IMR-90 (cell line): Measurements from ENCODE around the gene RCN1. TPM values are rescaled to one million over a fixed set of nuclear protein-coding genes. Genes with fewer than 3 reads are reported as not detected.
A peak's percentile ranks its signal among the peaks of the same experiment; 100 is the strongest.

Source experiments
- ATAC-seq: fragments of 200-7000 bp; cut with Tn5 transposase; 2 replicates; pipeline ENCODE4 v1.9.1; 2020; ENCODE audit warnings: low read depth, mild to moderate bottlenecking, moderate library complexity
- BruUV-seq: library from RNA; stranded (reverse); fragments of 400-500 nt; replicated peaks from 2 replicates; lab custom pipeline; 2021; lab: Mats Ljungman, UMichigan
- CTCF ChIA-PET: fragments of 300-600 bp; formaldehyde crosslinking; extraction: SDS; loops from one replicate; lab custom pipeline; 2021; ENCODE audit warnings: antibody characterized with exemption; lab: Yijun Ruan, JAX
- POLR2A ChIA-PET: fragments of 300-600 bp; sonication (Branson Sonifier 250); formaldehyde crosslinking; loops from one replicate; lab custom pipeline; 2022; ENCODE audit warnings: antibody characterized with exemption; ENCODE audit not compliant: unreplicated experiment; lab: Charles Lee
- DNase-seq: peaks from one replicate; pipeline ENCODE4 v3.0.0; 2013
- H2AFZ ChIP-seq: replicated peaks from 2 replicates; pipeline ENCODE3; 2013; ENCODE audit warnings: low read length, mild to moderate bottlenecking; ENCODE audit not compliant: poor library complexity
- H2AK5ac ChIP-seq: 2 replicates; pipeline ENCODE4 v1.6.1; 2013; ENCODE audit warnings: low read depth, low read length, inconsistent platforms
- H2AK9ac ChIP-seq: replicated peaks from 2 replicates; pipeline ENCODE3; 2013; ENCODE audit warnings: mild to moderate bottlenecking, low read depth, low read length, moderate library complexity; ENCODE audit not compliant: poor library complexity
- H2BK120ac ChIP-seq: 2 replicates; pipeline ENCODE4 v1.6.1; 2013; ENCODE audit warnings: low read depth, low read length, inconsistent platforms
- H2BK15ac ChIP-seq: 3 replicates; pipeline ENCODE4 v1.6.1; 2013; ENCODE audit warnings: low read depth, low read length, inconsistent platforms
- H2BK20ac ChIP-seq: 2 replicates; pipeline ENCODE4 v1.6.1; 2013; ENCODE audit warnings: low read depth, mild to moderate bottlenecking, inconsistent platforms, low read length, moderate library complexity
- H2BK5ac ChIP-seq: 2 replicates; pipeline ENCODE4 v1.6.1; 2013; ENCODE audit warnings: mild to moderate bottlenecking, low read depth, low read length, inconsistent platforms; ENCODE audit not compliant: poor library complexity, severe bottlenecking
- H3K14ac ChIP-seq: replicated peaks from 2 replicates; pipeline ENCODE4 v1.6.1; 2013; ENCODE audit warnings: low read depth, low read length, inconsistent platforms
- H3K18ac ChIP-seq: 2 replicates; pipeline ENCODE4 v1.6.1; 2013; ENCODE audit warnings: low read depth, low read length, control low read depth
- H3K23ac ChIP-seq: 2 replicates; pipeline ENCODE4 v1.6.1; 2013; ENCODE audit warnings: low read depth, low read length, inconsistent platforms
- H3K27ac ChIP-seq: 2 replicates; pipeline ENCODE4 v1.5.1; 2013; ENCODE audit warnings: mild to moderate bottlenecking, control low read depth, low read length; ENCODE audit not compliant: insufficient read depth
- H3K27me3 ChIP-seq: 2 replicates; pipeline ENCODE4 v1.6.1; 2013; ENCODE audit warnings: low read length; ENCODE audit not compliant: control insufficient read depth, insufficient read depth
- H3K36me3 ChIP-seq: 2 replicates; pipeline ENCODE4 v1.6.1; 2013; ENCODE audit warnings: low read length, mixed read lengths; ENCODE audit not compliant: control insufficient read depth, insufficient read depth
- H3K4ac ChIP-seq: 2 replicates; pipeline ENCODE4 v1.6.1; 2013; ENCODE audit warnings: low read depth, low read length, inconsistent platforms
- H3K4me1 ChIP-seq: 2 replicates; pipeline ENCODE4 v1.6.1; 2013; ENCODE audit warnings: low read length, mixed read lengths; ENCODE audit not compliant: control insufficient read depth, insufficient read depth
- H3K4me2 ChIP-seq: 2 replicates; pipeline ENCODE4 v1.6.1; 2013; ENCODE audit warnings: low read depth, mild to moderate bottlenecking, control low read depth, low read length, moderate library complexity
- H3K4me3 ChIP-seq: 2 replicates; pipeline ENCODE4 v1.5.1; 2013; ENCODE audit warnings: low read depth, mild to moderate bottlenecking, control low read depth, low read length, moderate library complexity; ENCODE audit not compliant: insufficient read depth
- H3K56ac ChIP-seq: 2 replicates; pipeline ENCODE4 v1.6.1; 2013; ENCODE audit warnings: low read length, inconsistent platforms; ENCODE audit not compliant: insufficient read depth; ENCODE audit errors: extremely low read depth
- H3K79me1 ChIP-seq, 2 experiments: 2 replicates each; pipeline ENCODE4 v1.6.1; 2013; ENCODE audit warnings: low read length in 2 of 2, inconsistent platforms in 1 of 2, low read depth in 1 of 2
- H3K9ac ChIP-seq: 2 replicates; pipeline ENCODE4 v1.6.1; 2013; ENCODE audit warnings: low read depth, low read length, control low read depth
- H3K9me1 ChIP-seq: 2 replicates; pipeline ENCODE4 v1.6.1; 2013; ENCODE audit warnings: low read length, inconsistent platforms; ENCODE audit not compliant: insufficient read depth
- H3K9me3 ChIP-seq: 2 replicates; pipeline ENCODE4 v1.6.1; 2013; ENCODE audit warnings: low read length; ENCODE audit not compliant: control insufficient read depth, insufficient read depth
- H4K20me1 ChIP-seq: 2 replicates; pipeline ENCODE4 v1.6.1; 2013; ENCODE audit warnings: low read length, inconsistent platforms; ENCODE audit not compliant: insufficient read depth
- H4K5ac ChIP-seq: 2 replicates; pipeline ENCODE4 v1.6.1; 2013; ENCODE audit warnings: mild to moderate bottlenecking, low read depth, low read length, control low read depth
- H4K8ac ChIP-seq, 2 experiments: 2 replicates each; pipeline ENCODE4 v1.6.1; 2013; ENCODE audit warnings: low read depth in 2 of 2, low read length in 2 of 2, control low read depth in 1 of 2, inconsistent platforms in 1 of 2
- H4K91ac ChIP-seq: 2 replicates; pipeline ENCODE4 v1.6.1; 2013; ENCODE audit warnings: low read depth, low read length, inconsistent platforms; ENCODE audit not compliant: insufficient read depth
- RAD21 ChIP-seq: IDR thresholded peaks from 2 replicates; pipeline ENCODE4 v1.6.1; 2012; ENCODE audit warnings: low read length, improper control_type of control experiment
- RFX5 ChIP-seq: IDR thresholded peaks from 2 replicates; pipeline ENCODE4 v1.8.0; 2012; ENCODE audit warnings: low read depth, mild to moderate bottlenecking, low read length, moderate library complexity
- WGBS, 2 experiments: methylation state at CpG; one replicate each; pipeline versions ENCODE4 v1.1.5 to v1.1.7; 2013; ENCODE audit warnings: missing lambda C conversion rate in 2 of 2; ENCODE audit not compliant: insufficient read length in 1 of 2; ENCODE audit errors: extremely low coverage in 2 of 2; 5-methylcytosine and 5-hydroxymethylcytosine counted together
- dilution Hi-C: fragments of 300-500 bp; cut with HindIII; formaldehyde crosslinking; loops from one replicate; pipeline ENCODE4 v1.14.3; 2018; ENCODE audit warnings: low sequenced_read_pairs; ENCODE audit not compliant: unreplicated experiment
- in situ Hi-C: fragments of 300-500 bp; cut with MboI; formaldehyde crosslinking; loops from 3 replicates; pipeline ENCODE4 v1.14.3; 2019; ENCODE audit warnings: low sequenced_read_pairs, inconsistent platforms, mixed read lengths
- intact Hi-C: fragments of 100-400 bp; cut with micrococcal nuclease; formaldehyde crosslinking; loops from 2 replicates; pipeline ENCODE4 v1.10.0; 2022
- microRNA-seq, 2 experiments: library from miRNA; stranded (forward) in 1 of 2; unstranded in 1 of 2; fragments of 10-50 nt in 1 of 2; fragments of <30 nt in 1 of 2; gene quantifications in 1 of 2; microRNA quantifications in 1 of 2; one replicate each; pipeline versions ENCODE3 to v1.1.0; 2013 to 2020; ENCODE audit not compliant: insufficient read depth in 1 of 2, insufficient read length in 1 of 2, unreplicated experiment in 1 of 2
- polyA plus RNA-seq, 3 experiments: library from polyadenylated mRNA; depleted of rRNA; stranded (reverse); fragments of >200 nt; gene quantifications; 2 replicates each; pipeline ENCODE4 v1.2.3, GENCODE V29; 2012; ENCODE audit warnings: low replicate concordance in 1 of 3
- small RNA-seq, 5 experiments: library from RNA; depleted of rRNA; stranded (forward); fragments of <200 nt; gene quantifications; one replicate each; pipeline ENCODE3, GENCODE V24; 2012
- total RNA-seq: library from RNA; depleted of rRNA; stranded (reverse); fragments of >200 nt; gene quantifications from 2 replicates; pipeline ENCODE4 v1.2.3, GENCODE V29; 2012
- TF ChIP-seq, protein P1 (sequence below): conservative IDR thresholded peaks from 2 replicates; pipeline ENCODE4 v1.5.1; 2012; ENCODE audit warnings: mild to moderate bottlenecking, low read depth, low read length, improper control_type of control experiment

RCN1 gene
- total and polyA plus RNA-seq, 2 of the 4 experiments (the other 2 are of a cell fraction), result 129 to 193 TPM

DNA sequence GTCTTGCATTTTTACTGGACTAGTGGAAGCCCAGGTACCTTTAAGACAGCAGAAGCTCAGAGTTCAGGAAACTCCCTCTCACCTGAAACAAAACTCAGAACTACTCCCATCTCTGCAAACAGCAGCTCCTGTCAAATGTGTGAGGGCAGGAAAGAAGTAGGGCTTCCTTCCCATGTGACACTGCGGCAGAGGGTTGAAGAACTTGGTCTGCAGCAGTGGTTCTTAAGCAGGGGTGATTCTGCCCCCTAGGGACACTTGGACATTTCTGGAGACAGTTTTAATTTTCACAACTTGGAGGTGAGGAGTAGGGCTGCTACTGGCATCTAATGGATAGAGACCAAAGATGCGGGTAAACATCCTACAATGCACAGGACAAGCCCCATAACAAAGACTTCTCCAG is 63.4 kb downstream of the RCN1 start:
- no CpG with 5 or more reads among the region's 2 CpGs for WGBS, 2 experiments

More for the DNA sequence above, 63.4 kb downstream of the RCN1 start:
- POLR2A ChIA-PET, result no interaction called here
- intact Hi-C loops, result no loop called here
- no peak overlapping the region for H3K4me3 ChIP-seq
- H3K4ac ChIP-seq, result no peak overlapping the region
- H3K56ac ChIP-seq, result no peak overlapping the region
- DNase-seq, result peak; percentile 22
- H3K14ac ChIP-seq, result no peak overlapping the region
- no peak overlapping the region for H4K8ac ChIP-seq
- H3K18ac ChIP-seq, result no peak overlapping the region
- H4K20me1 ChIP-seq, result no peaks in the 10 kb centered on the region
- no peak overlapping the region for H3K23ac ChIP-seq
- no peak overlapping the region for H2AK5ac ChIP-seq
- TF ChIP-seq RFX5 (no peak), RAD21 (peak; percentile 38)
- TF ChIP-seq, protein P1, sequence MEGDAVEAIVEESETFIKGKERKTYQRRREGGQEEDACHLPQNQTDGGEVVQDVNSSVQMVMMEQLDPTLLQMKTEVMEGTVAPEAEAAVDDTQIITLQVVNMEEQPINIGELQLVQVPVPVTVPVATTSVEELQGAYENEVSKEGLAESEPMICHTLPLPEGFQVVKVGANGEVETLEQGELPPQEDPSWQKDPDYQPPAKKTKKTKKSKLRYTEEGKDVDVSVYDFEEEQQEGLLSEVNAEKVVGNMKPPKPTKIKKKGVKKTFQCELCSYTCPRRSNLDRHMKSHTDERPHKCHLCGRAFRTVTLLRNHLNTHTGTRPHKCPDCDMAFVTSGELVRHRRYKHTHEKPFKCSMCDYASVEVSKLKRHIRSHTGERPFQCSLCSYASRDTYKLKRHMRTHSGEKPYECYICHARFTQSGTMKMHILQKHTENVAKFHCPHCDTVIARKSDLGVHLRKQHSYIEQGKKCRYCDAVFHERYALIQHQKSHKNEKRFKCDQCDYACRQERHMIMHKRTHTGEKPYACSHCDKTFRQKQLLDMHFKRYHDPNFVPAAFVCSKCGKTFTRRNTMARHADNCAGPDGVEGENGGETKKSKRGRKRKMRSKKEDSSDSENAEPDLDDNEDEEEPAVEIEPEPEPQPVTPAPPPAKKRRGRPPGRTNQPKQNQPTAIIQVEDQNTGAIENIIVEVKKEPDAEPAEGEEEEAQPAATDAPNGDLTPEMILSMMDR, result peak; percentile 29; the same call in 1 of the 2 replicates
- CTCF ChIA-PET, result interaction anchor here (1.8 kb wide), 1 partner anchor 102 kb away, joined by 6 read pairs; no protein-coding TSS in a partner anchor
- dilution Hi-C loops, result loop anchor here (25.0 kb wide), 1 partner anchor 92 kb away; no protein-coding TSS in a partner anchor
- ATAC-seq, result no peak
- no peaks in the 10 kb centered on the region for H3K9me3 ChIP-seq
- no peak overlapping the region for H2BK120ac ChIP-seq
- H4K91ac ChIP-seq, result no peak overlapping the region
- no peaks in the 10 kb centered on the region for H3K4me1 ChIP-seq
- no peaks in the 10 kb centered on the region for H3K36me3 ChIP-seq
- no TSS peak for BruUV-seq
- no peak overlapping the region for H3K9ac ChIP-seq
- H2BK5ac ChIP-seq, result no peak overlapping the region
- no peak overlapping the region for H2AFZ ChIP-seq
- no peak overlapping the region for H2BK20ac ChIP-seq
- H3K9me1 ChIP-seq, result no peaks in the 10 kb centered on the region
- no peak overlapping the region for H3K27ac ChIP-seq
- H2BK15ac ChIP-seq, result no peak overlapping the region
- in situ Hi-C loops, result loop anchor here (25.0 kb wide), 1 partner anchor 917 kb away; no protein-coding TSS in a partner anchor
- H2AK9ac ChIP-seq, result no peak overlapping the region
- H3K4me2 ChIP-seq, result no peak overlapping the region
- no peaks in the 10 kb centered on the region for H3K79me1 ChIP-seq
- peaks cover 44% of the 10 kb centered on the region for H3K27me3 ChIP-seq
- no peak overlapping the region for H4K5ac ChIP-seq

Small RNAs within 50 kb of the gene (microRNA-seq; reads per million reads assigned to microRNA genes)
- not detected for gene RF00012 (ENCODE audit: insufficient read depth, insufficient read length)

Small RNAs within 50 kb of the gene (small RNA-seq; reads per million reads assigned to genes)
- 0 to 0.04 (median 0) reads per million in 5 experiments for gene RF00012
